ENCODE data around the gene FBLN1.
"Not testable (repeated sequence)": the region's sequence is repeated elsewhere in the genome, so short reads cannot be mapped to it uniquely, and the experiment has no call there.

FBLN1 gene

GRCh38 chr22:45616432-45616831 lies 113.7 kb downstream of the FBLN1 start:
- no peak for DNase-seq

GRCh38 chr22:45617948-45618347 lies 115.3 kb downstream of the FBLN1 start:
- no peak for DNase-seq

- no peak for DNase-seq
These were observed 118.0 kb downstream of the FBLN1 start for GRCh38 chr22:45620706-45621105.

GRCh38 chr22:45621836-45622600 lies 119.3 kb downstream of the FBLN1 start:
- DNase-seq: no peak

- DNase-seq: not testable (repeated sequence)
These were observed 120.9 kb downstream of the FBLN1 start for GRCh38 chr22:45623464-45624145.

GRCh38 chr22:45626198-45626651 lies 123.5 kb downstream of the FBLN1 start:
- DNase-seq: no peak

- DNase-seq: no peak
These were observed 125.0 kb downstream of the FBLN1 start for GRCh38 chr22:45627489-45628233.

- no peak for DNase-seq
These were observed 125.8 kb downstream of the FBLN1 start for GRCh38 chr22:45628515-45628914.

GRCh38 chr22:45629469-45630089 lies 126.9 kb downstream of the FBLN1 start:
- peak; percentile 29 for DNase-seq

- DNase-seq: no peak
These were observed 127.8 kb downstream of the FBLN1 start for GRCh38 chr22:45630436-45630835.

GRCh38 chr22:45631140-45631840 lies 128.6 kb downstream of the FBLN1 start:
- no peak for DNase-seq

GRCh38 chr22:45631841-45632238 lies 129.2 kb downstream of the FBLN1 start:
- no peak for DNase-seq

GRCh38 chr22:45632791-45633515 lies 130.3 kb downstream of the FBLN1 start:
- no peak for DNase-seq

- DNase-seq: no peak
These were observed 134.0 kb downstream of the FBLN1 start for GRCh38 chr22:45636683-45637082.

- no peak for DNase-seq
These were observed 135.5 kb downstream of the FBLN1 start for GRCh38 chr22:45638197-45638596.

- DNase-seq: no peak
These were observed 136.4 kb downstream of the FBLN1 start for GRCh38 chr22:45638834-45639746.

- DNase-seq: no peak
These were observed 137.0 kb downstream of the FBLN1 start for GRCh38 chr22:45639747-45640102.

- DNase-seq: no peak
These were observed 137.7 kb downstream of the FBLN1 start for GRCh38 chr22:45640291-45640940.

GRCh38 chr22:45640941-45641621 lies 138.4 kb downstream of the FBLN1 start:
- DNase-seq: no peak

- DNase-seq: no peak
These were observed 140.3 kb downstream of the FBLN1 start for GRCh38 chr22:45642986-45643385.

Data from NCI-H748 treated with DMSO at 0.1 percent for 48 hours (cell line).